Left kidney (tissue), 2 donors: ENCODE data around the gene POU2F2. TPM values are rescaled to one million over a fixed set of nuclear protein-coding genes. Genes with fewer than 3 reads are reported as not detected.
A peak's percentile ranks its signal among the peaks of the same experiment; 100 is the strongest.

Experiments used
- DNase-seq: peaks from one replicate; pipeline ENCODE4 v3.0.0-alpha.2; 2013
- polyA plus RNA-seq: library from polyadenylated mRNA; unstranded; fragments of 120-200 nt; gene quantifications from one replicate; pipeline ENCODE4 v1.2.1, GENCODE V29; 2013; ENCODE audit not compliant: insufficient read length

Gene POU2F2
- polyA plus RNA-seq, 1 donor, result 0.70 TPM

DNA sequence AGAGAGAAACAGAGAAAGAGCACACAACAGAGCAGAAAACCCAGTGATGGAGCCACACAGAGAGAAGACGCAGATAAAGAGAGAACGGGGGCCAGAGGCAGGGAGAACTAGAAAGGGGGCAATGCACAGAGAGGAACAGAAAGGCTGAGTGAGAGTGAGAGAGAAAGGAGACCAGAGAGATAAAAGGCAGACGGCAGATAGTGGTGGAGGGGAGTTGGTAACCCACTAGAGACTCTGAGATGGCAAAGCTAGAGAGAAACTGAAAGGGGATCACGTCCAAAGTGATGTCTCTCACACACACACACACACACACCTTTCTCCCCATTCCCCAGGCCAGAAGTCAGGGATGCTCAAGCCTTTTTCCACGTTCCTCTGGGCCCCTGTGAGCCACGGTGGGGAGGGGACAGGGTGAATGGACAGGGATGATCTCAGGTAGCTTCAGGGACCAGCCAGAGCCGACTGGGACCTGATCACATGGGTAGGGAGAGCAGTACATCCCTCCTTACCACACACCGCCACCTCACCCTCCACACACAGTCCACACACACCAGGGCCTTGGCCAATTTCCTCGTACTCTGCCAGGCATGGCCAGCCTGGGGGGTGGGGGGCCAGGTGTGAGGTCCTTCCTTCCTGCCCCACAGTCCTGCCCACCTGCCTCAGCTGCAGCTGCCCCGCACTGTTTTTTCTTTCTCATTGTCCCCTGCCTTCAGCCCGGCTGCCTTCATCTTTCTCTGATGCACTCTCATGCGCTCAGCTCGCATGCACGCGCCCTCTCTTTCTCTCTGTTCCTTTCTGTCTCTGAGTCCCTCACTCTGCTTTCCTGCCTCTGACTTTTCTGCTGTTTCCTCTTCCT is 22.5 kb upstream of the POU2F2 start:
- no peak for DNase-seq

DNA sequence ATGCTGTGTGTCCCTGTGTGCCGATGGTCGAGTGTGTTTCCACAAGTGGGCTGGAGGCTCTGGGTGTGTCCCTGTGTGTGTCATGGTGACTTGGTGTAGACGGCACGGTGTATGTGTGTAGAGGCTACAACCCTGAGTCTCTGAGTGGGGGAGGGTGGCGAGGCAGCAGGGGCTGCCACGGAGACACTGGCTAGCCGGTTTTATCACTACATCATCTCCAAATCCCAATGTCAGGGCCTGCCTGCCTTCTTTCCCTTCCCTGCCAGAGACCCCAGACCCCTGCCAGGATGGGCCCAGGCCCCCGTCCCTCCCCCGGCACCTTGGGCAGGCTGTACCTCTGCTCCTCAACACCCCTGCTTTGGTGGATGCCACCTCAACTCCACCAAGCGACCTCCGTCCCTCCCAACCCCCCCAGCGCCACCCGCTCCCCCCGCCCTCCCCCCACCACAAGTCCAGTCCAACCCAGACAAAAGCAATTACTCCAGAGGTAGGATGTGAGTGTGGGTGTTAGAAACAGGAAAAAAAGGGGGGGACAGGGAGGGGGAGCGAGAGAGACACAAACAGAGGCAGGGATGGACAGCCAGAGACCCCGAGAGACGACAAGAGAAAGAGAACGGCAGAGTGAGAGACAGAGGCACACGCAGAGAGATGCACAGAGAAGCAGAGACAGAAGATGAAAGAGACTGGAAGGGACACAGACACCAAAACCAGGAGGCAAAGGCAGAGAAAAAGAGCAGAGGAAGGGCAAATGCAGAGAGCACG is 21.6 kb upstream of the POU2F2 start:
- DNase-seq, result no peak

DNA sequence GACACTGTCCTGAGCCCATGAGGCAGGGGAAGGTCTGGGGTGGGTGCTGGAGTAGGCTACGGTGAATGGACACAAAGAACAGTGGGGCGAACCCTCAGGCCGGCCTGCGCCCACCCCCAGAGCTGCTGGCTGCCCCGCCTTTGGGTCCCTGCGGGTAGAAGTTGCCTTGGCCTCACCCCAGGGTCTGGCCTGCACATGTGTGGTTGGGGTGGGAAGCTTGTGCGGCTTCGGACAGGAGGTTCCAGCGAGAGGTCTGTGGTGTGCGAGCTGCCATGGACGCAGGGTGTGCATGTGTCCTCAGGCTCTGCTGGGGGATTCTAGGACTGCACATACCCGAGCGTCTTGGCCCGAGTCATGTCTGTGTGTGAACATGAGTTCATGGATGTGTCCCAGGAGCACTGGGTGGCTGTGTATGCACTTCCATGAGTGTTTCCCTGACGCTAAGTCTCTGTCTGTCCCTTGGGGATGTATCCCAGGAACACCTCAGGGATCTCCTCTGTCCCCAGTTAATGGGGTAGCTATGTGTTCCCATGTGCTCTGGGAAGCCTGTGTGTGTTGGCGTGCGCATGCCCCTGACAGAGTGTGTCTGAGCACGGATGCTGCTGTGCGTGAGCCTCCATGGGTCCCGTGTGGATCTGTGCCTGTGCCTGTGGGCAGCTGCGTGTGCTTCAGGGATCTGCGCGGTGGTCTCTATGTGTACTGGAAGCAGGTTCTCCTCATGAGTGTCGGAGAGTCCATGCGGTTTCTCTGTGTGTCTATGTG is 20.8 kb upstream of the POU2F2 start:
- no peak for DNase-seq

DNA sequence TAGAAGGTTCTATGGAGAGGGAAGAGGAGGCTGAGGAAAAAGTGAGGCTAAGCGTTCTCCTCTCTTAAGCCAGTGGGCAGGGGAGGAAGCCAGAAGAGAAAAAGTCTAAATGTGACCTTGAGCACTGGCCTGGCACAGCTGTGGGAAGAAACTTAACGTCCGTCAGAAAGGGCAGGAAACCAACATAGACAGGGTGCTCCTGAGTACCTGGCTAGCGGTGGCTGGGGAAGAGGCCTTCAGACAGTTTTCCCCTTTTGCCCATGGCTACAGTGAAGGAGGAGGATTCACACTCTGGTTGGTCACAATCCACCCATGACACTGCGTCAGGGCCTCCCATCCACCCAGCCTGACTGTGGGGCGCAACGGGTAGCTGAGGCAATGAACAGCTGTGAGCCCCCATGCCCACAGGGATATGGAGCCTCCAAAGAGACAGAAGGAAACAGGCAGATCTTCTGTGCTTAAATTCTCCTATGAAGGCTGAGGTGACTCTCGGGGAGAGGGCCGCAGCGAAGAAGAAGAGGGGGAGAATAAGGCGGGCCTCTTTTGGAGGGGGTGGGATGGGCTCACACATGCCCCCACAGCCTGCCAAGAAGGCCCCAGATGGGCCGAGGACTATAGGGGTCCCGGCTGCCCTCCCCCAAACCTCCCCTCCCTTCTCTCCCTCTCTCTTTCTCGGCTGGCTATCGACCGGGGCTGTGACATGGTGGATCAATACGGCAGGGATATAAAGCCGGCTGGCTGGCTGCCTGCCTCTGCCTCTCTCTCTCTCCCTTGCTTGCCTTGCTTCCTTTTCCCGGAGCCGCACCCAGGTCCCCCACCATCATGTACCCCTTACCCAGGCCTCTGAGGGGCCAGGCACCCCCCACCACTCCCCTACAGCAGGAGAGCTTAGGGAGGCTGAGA is 19.8 kb upstream of the POU2F2 start:
- DNase-seq, result no peak

DNA sequence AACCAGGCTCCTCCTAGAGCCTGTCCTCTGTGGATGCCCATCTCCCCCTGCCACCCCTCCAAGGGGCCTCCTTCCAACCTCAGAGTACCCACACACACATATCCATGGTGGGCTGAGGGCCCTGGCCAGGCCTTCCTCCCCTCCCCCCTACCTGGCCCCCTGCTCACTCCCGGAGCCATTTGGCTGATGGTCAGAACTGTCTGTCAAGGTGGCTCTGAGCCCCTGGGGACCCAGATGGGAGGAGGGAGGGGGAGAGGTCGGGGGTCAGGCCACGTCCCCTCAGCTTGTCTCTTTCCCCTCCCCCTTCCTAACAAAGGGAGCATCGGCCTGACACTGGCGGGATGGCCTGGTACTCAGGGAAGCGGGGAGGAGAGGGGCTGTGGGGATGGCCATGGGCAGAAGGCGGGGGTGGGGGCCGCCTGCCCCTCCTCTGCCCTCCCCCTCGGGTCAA is 18.7 kb upstream of the POU2F2 start:
- DNase-seq, result no peak

DNA sequence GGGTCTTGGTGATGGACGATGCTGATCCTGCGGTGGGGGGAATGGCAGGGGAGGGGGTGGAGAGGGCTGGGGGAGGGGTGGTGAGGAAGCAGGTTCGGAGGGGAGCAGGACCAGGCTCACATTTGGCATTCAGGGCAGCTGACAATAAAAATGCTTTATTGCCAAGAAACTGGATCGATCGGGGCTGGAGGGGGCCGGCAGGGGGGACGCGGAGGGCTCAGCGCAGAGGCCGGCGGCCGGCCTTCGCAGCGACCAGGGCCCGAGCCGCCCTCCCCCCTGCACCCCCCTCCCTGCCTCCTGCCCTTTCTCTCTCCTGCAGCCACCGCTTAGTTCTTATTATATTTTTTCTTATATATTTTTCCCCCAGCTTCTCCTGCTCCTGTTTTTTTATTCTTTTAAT is 18.1 kb upstream of the POU2F2 start:
- no peak for DNase-seq

DNA sequence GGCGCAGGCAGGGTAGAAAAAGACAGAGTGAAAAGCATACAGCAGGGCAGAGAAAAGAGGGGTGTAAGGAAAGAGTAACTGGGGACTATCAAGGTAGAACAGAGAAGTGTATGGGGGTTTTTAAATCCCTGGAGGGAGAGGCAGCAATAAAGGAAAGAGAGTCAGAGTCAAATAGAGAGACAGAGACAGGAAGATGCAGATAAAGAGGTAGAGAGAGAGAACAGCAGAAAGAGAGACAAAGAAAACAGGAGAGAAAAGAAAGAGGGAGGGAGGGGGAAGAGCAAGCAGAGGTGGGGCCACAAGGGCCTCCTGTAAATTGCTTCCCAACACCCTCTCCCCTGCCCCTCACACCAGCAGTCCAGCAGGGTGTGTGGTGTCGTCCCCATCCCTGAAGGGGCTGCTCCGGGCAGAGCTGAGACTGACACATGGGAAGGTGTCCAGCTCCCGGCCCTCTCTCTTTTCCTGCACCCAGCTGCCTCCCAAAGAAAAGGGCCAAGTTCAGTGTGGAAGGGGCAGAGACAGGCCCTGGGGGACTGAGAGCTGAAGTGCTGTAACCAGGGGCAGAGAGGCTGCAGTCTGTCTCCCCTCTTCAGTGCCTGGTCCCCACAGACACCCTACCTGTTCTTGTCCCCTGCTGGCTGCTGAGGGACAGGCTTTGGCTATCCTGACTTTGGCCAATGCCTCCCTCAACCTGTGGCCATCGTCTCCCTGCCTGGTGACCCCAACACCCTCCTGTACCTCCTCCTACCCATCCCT is 17.4 kb upstream of the POU2F2 start:
- no peak for DNase-seq

DNA sequence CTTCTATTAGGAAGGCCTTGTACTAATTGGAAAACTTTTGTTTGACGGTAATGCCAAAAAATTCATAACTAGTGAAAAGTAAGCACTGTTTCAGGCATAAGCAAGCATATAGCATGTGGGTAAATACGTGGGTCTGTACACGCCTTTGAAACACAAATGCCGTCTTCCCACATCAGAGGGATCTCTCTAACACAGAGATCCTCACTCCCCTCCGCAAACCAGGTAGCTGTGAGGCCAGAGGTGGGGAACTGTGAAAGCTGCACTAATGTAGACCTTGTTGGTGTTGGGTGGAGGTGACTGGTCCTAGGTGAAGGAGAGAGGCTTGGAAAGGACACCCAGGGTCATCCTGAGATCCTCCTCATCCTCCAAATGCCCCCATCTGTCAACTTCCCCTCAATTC is 16.0 kb upstream of the POU2F2 start:
- DNase-seq, result no peak

DNA sequence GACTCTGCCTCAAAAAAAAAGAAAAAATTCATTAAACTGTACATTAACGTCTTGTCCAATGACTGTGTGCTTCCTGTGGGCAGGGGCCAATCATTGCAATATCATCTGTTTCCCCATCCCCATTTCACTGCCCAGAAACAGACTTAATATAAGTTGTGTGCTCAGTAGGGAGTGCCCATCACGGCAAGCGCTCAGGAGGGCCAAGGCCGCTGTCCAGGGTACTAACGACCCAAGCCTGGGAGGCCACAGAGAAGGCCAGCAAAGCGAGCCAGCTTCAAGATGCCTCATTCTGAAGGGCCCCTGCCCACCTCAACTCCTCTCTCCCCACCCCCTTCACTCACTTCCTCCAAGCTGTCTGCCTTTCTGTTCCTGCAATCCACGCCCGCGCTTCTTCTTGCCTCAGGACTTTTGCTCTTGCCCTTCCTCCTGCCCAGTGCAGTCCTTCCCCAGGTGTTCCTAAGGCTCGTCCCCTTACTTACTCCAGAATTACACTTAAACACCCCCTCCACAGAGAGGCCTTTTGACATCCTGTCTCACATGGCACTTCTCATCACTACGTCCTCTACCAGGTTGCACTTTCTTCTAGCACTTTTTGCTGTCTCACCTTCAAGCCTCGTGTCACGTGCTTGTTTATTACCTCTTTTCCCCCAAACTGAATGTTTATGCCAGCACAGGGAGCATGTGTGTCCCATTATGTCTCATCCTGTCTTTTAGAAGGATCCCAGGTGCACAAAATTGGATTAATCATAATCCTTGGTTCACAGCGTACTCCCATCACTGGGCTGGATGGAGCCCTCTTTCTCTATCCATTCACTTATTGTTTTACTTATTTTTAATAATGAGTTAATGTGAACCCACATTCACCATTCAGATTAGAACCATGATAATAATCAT is 11.3 kb upstream of the POU2F2 start:
- DNase-seq, result peak; percentile 57

DNA sequence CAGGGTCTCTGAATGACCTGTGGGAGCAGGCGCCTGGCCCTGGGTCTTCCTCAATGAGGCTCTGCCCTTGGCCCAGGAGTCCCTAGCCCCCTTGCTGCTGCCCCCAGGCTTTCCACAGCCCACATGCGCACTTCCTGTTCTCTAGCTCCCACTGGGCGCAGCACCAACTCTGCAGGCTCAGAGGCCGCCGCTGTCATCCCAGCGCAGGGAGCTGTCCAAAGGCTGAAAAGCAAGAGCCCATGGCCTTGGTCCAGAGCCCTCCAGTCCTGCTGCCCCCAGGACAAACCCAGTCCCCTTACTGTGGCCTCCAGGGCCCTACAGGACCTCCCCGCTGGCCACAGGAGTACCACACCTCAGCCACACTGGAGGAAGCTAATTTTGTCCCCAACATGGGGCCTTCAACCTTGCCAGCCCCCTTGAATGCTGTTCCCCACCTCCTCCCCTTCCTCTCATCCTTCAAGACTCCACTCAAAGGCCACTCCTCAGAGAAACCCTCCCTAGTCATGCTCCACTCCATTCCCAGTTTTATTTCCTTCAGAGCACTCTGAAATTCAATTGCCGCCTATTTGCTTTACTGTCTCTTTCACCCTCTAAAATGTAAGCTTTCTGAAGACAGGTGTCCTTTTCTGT is 8.0 kb upstream of the POU2F2 start:
- peak; percentile 75 for DNase-seq

DNA sequence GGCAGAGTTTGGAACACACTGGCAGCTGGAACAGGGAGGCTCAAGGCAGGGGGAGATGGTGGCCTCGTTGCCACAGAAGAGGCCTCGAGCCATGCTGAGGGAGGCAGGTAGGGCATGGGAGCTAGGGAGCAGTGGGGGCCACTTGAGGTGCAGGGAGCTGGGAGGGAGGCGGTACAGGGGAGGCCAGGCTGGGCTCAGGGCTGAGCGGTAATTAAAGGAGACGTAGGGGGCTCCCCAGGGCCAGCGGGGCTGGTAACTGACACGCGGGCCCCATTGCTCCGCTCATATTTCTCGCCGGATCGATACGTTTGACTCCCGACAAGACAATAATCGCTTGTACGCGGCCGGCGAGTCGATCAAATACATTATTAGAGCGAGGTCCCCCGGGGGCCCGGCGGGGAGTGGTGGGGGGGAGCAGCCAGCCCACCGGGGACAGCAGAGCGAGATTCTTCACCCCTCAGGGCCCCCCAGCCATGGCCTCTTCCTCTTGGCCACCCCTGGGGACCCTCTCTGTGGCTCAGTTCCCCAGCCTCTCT is 2.4 kb upstream of the POU2F2 start:
- no peak for DNase-seq

DNA sequence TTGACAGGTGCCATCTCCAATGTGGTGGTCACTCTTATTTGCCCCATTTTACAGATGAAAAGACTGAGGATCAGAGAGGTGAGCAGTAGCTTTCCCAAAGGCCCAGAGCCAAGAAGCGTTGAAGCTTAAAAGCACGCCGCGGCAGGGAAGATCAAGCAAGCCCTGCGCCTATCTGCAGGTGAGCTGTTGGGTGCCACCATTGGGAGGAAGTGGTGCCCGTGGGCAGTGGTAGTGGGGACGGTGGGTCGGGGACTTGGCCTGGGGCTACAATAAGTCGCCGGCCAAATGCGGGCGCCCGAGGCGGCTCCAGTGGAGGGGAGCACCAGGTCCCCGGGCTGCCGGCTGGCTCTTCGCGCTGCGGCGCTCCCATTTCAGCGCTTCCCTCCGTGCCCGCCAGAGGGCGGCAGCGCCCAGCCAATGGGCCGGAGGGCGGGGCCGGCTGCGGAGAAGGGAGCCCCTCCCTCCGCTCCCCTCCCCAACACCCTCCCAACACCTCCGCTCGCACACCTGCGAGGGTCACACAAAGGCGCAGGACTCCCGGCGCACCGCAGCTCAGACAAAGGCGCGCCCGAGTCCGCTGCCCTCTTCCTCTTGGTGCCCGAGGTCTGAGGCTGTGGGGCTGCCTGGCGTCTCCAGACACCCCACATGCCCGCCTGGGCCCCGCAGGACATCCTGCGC is 744 bp upstream of the POU2F2 start:
- DNase-seq, result peak; percentile 31

DNA sequence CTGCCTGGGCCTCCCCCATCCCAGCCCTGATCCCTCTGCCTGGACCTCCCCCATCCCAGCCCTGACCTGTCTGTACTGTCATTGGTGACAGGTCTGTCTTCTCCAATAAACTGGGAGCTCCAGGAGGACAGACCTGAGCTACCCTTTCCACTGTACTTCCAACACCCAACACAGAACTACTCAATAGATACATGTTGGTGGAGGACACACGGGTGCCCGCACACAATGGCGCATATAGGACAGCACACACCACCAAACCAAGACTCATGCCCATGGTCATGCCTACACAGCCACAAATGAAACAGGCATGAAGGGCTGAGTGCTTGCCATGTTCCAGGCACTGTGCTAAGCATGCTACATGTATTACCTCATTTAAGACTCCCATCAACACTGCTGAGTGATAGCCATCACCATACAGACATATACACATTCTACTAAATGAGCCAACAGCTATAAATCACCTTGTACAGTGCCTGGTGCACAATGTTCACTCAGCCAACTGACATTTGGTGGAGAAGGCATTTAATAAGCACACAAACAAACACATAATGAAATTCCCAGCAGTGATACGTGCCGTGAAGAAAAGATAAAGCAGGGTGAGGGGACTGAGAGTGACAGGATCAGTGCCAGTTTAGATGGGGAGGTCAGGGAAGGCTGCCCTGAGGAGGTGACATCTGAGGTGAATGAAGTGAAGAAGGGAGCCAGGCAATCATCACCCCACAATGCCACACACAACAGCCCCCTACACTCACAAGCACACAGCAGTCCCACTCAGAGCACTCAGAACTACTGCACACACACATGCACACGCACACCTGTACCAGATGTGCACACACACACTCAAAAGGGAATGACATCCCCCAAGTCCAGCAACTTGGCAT is 857 bp downstream of the POU2F2 start:
- DNase-seq, result no peak

DNA sequence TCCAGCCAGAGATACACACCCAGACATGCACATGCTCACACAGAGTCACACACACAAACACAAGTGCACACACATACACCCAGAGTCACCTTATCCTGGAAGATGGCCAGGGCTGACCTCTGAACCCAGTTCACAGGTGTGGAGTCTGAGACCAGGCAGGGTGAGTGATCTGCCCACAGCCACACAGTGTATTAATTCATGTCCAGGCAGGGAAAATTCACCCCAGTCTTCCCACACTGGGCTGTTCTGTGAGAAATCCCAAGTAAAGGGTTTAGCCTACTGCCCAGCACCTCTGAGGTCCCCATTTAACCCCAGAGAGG is 2.0 kb downstream of the POU2F2 start:
- DNase-seq, result no peak

DNA sequence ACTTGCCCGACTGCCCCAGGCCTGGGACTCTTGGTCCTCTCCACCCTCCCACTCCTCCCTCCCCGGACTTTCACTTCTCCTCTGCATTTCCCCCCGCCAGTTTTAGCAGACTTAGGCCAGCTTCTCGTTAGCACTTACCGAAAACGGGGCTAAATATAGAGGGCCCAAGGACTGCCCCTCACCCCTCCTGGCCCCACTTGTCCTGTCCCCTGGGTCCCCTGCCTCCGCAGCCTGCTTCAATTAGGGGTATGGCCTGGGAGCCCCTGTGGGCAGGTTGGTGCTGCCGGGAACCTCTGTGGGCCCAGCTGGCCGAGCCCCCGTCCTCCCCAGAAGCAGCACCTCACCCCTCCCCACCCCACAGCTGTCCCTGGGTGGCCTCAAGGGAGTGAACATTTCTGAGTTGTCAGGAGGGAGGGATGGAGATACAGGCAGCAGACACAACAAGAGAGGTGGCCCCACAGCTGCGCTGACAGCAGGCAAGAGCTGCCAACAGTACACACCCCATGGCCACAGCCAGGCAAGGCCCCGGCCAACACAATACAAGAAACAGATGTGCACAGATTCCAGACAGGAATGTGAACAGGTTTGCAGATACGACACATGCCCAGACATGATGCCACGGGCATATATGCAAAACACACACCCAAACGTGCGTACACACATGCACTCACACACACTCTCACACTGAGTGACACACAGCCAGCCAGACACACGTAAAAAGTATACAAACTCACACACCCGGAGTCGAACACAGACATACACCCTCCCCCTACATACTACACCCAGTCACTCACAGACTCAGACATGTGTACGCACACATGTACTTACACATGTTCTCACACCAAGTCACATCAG is 2.6 kb downstream of the POU2F2 start:
- DNase-seq, result no peak

DNA sequence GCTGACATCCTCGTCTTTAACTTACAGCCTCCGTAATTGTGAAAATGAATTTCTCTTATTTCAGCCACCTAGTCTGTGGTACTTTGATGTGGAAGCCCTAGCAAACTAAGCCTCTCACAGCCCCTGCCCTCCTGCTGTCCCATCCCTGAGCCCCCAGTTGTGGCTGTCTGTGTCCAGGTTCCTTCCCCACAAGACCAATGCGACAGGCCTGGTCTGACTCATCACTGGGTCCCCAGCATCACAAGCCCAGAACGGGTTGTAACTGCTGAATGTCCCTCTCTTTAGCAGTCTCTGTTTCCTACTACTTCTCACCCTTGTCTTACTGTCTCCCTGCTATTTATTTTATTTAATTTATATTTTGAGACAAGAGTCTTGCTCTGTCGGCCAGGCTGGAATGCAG is 5.7 kb downstream of the POU2F2 start:
- DNase-seq, result no peak

DNA sequence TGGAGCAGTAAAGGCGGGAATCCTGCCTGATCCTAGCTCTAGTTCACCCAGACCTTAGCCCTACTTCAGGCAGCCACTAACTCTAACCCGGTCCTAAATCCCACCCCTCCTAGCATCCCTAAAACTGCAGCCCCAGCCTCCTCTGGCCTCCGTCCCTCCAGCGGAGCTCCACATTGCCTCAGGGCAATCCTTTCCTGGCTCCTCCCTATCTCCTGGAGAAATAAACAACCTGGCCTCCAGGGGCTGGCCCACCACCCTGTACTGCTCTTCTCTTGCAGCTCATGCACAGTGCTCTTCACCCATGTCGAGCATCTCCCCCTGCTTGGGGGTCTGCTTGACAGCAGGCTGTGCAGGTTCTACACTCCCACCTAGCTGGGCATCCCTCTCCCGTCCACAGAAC is 6.7 kb downstream of the POU2F2 start:
- no peak for DNase-seq
